GM23338 (cell line): ENCODE measurements around the gene RNF6.

Experiments
- CTCF ChIP-seq, 2 experiments: fragments of 200-600 bp in 1 of 2; sonication (generic) in 1 of 2; conservative IDR thresholded peaks; 2 replicates each; pipeline versions ENCODE4 v1.5.1 to v1.6.1; 2016 to 2017; ENCODE audit warnings: antibody characterized with exemption in 2 of 2, low read depth in 2 of 2, mild to moderate bottlenecking in 2 of 2, moderate library complexity in 1 of 2
- ETS1 ChIP-seq: IDR thresholded peaks from 2 replicates; pipeline ENCODE4 v1.6.1; 2016; ENCODE audit warnings: antibody characterized with exemption
- POLR2AphosphoS5 ChIP-seq: IDR thresholded peaks from 2 replicates; pipeline ENCODE4 v1.6.1; 2016; ENCODE audit warnings: antibody characterized with exemption, low read depth
- REST ChIP-seq: IDR thresholded peaks from one replicate; pipeline ENCODE4 v1.6.1; 2018; ENCODE audit warnings: antibody characterized with exemption; ENCODE audit not compliant: unreplicated experiment
- ZNF331 ChIP-seq: fragments of 250-450 bp; sonication (Bioruptor Pico); IDR thresholded peaks from 2 replicates; pipeline ENCODE4 v1.5.0; 2020; ENCODE audit warnings: low read depth, mild to moderate bottlenecking, moderate library complexity

- TF ChIP-seq POLR2AphosphoS5 (no peak), CTCF (conservative IDR thresholded peaks at IDR 0.05; ENCODE audit: low read depth in 2 of 2) (no peak), ZNF331 (CRISPR knock-in tag) (no peak), REST (no peak), ETS1 (no peak)
Observed at GRCh38 chr13:26216042-26216441, 6.1 kb downstream of the RNF6 start.
